Measurements from ENCODE around the gene ZNF423.

DNA sequence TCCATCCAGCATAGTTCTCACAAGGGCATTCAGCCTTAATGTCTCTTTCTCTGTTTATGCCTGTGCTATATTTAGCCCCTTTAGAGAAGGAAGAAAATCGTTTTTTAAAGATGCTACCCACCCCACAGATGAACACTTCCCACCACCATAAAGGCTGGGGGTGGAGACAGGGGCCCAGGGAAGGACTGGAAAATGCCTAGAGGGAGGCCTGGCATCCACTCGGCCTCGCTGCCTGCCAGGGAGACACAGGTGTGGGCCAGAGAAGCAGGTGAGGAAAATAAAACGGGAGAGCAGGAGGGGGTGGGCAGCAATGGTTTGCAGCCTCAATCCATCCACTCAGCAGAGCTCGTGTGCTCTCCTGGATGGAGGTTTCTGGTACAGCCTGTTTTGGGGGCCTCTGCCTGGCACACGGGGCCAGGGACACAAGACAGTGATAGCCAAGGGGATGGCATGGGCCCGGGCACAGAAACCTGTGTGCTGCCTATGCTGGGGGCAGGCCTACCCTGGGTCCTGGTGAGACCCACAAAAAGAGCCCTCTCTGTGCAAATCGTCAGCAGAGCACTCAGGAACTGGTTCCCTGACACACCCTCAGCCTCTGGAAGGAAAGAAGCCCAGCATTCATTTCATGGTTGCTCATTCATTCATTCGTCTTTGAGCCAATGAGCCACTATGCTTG, 360.9 kb downstream of the ZNF423 start:
- TF ChIP-seq ZNF232 (CRISPR knock-in tag; IDR thresholded peaks at IDR 0.05; ENCODE audit: borderline replicate concordance): no peak
- TF ChIP-seq ZNF615 (CRISPR knock-in tag; IDR thresholded peaks at IDR 0.05; ENCODE audit: borderline replicate concordance): no peak
- no peak for TF ChIP-seq TARDBP (CRISPR knock-in tag; IDR thresholded peaks at IDR 0.05)

Data from HepG2 (cell line).